A673 (cell line): ENCODE measurements around the gene OSBPL1A.

Experiments used
- CTCF ChIP-seq: fragments of 300-800, 200-600 bp; sonication (generic); conservative IDR thresholded peaks from 2 replicates; pipeline ENCODE4 v1.5.1; 2017; ENCODE audit warnings: low read depth, mild to moderate bottlenecking, antibody characterized with exemption, low read length, moderate library complexity, mixed read lengths
- EZH2 ChIP-seq: fragments of 200-600 bp; sonication (generic); IDR thresholded peaks from 2 replicates; pipeline ENCODE4 v1.6.1; 2017; ENCODE audit warnings: borderline replicate concordance, low read depth, mild to moderate bottlenecking, mixed read lengths, antibody characterized with exemption, low read length; ENCODE audit not compliant: poor library complexity, severe bottlenecking

- TF ChIP-seq CTCF (no peak), EZH2 (no peak)
Measured at GRCh38 chr18:24443870-24444269, 46.2 kb upstream of the OSBPL1A start.
